K562 (cell line): Measurements from ENCODE around the gene PRELID3B. TPM values are rescaled to one million over a fixed set of nuclear protein-coding genes. Genes with fewer than 3 reads are reported as not detected.
A peak's percentile ranks its signal among the peaks of the same experiment; 100 is the strongest.

Experiments
- AFF4 ChIP-seq: sonication (generic); formaldehyde crosslinking; IDR thresholded peaks from 2 replicates; pipeline ENCODE4 v1.8.0; 2023; ENCODE audit warnings: mild to moderate bottlenecking, missing genetic modification reagents
- BRD4 ChIP-seq: fragments of 200-600 bp; sonication (generic); IDR thresholded peaks from 2 replicates; pipeline ENCODE4 v1.6.1; 2017; ENCODE audit warnings: inconsistent platforms
- CEBPB ChIP-seq: fragments of 450-650 bp; IDR thresholded peaks from 2 replicates; pipeline ENCODE4 v1.6.1; 2016; ENCODE audit warnings: missing genetic modification characterization, missing compliant biosample characterization
- CHD2 ChIP-seq: IDR thresholded peaks from 2 replicates; pipeline ENCODE4 v1.6.1; 2011; ENCODE audit warnings: low read depth, low read length
- CUX1 ChIP-seq: fragments of 200-800 bp; sonication (Bioruptor generic); IDR thresholded peaks from 2 replicates; pipeline ENCODE4 v1.6.1; 2016; ENCODE audit warnings: missing genetic modification characterization, missing compliant biosample characterization
- ELF1 ChIP-seq: fragments of 200-800 bp; sonication (Bioruptor generic); IDR thresholded peaks from 2 replicates; pipeline ENCODE4 v1.6.1; 2016; ENCODE audit warnings: missing genetic modification characterization, missing compliant biosample characterization
- HSF4 ChIP-seq: fragments of 250-450 bp; sonication (Bioruptor Pico); IDR thresholded peaks from 2 replicates; pipeline ENCODE4 v2.1.2; 2022; ENCODE audit warnings: mild to moderate bottlenecking, moderate library complexity, borderline replicate concordance
- MAX ChIP-seq: sonication (generic); formaldehyde crosslinking; IDR thresholded peaks from 2 replicates; pipeline ENCODE4 v1.9.0; 2022; ENCODE audit warnings: mild to moderate bottlenecking, missing genetic modification reagents
- NONO ChIP-seq, 2 experiments: fragments of 200-400 bp in 1 of 2; fragments of 450-650 bp in 1 of 2; formaldehyde crosslinking in 1 of 2; IDR thresholded peaks; 2 replicates each; pipeline ENCODE4 v1.6.1; 2017; ENCODE audit warnings: low read depth in 2 of 2, mild to moderate bottlenecking in 2 of 2, moderate library complexity in 2 of 2, low read length in 1 of 2
- PTTG1 ChIP-seq: fragments of 450-650 bp; IDR thresholded peaks from 2 replicates; pipeline ENCODE4 v1.6.1; 2016; ENCODE audit warnings: low read depth, mild to moderate bottlenecking, missing genetic modification characterization, missing compliant biosample characterization
- PYGO2 ChIP-seq: fragments of 450-650 bp; IDR thresholded peaks from 2 replicates; pipeline ENCODE4 v1.6.1; 2016; ENCODE audit warnings: mild to moderate bottlenecking, missing genetic modification characterization, moderate library complexity, missing compliant biosample characterization
- TFE3 ChIP-seq: fragments of 450-650 bp; formaldehyde crosslinking; IDR thresholded peaks from 2 replicates; pipeline ENCODE4 v1.4.0; 2020; ENCODE audit warnings: mild to moderate bottlenecking, mixed read lengths
- ZNF239 ChIP-seq: fragments of 250-450 bp; sonication (Bioruptor Pico); IDR thresholded peaks from 2 replicates; pipeline ENCODE4 v1.4.0; 2020; ENCODE audit warnings: mild to moderate bottlenecking
- ZNF449 ChIP-seq: fragments of 250-450 bp; sonication (Bioruptor Pico); IDR thresholded peaks from 2 replicates; pipeline ENCODE4 v1.8.0; 2022; ENCODE audit warnings: moderate library complexity, mild to moderate bottlenecking, inconsistent platforms
- polyA plus RNA-seq, 8 experiments: library from polyadenylated mRNA; depleted of rRNA in 4 of 8; stranded (reverse) in 5 of 8; unstranded in 3 of 8; fragments of >200 nt; fragmentation: Nextera tagmentation in 2 of 8; fragmentation: Illumina TruSeq in 1 of 8; extraction: Ambion mirVana in 2 of 8; extraction: Trizol in 1 of 8; gene quantifications; 2 replicates each; pipeline versions ENCODE4 v1.2.1 to v1.2.3, GENCODE V29; 2011 to 2014; ENCODE audit warnings: inconsistent platforms in 1 of 8, missing spikeins in 1 of 8
- total RNA-seq, 7 experiments: library from RNA; depleted of rRNA in 6 of 7; stranded (reverse); fragments of >200 nt in 6 of 7; fragmentation: Illumina TruSeq in 2 of 7; extraction: Trizol in 2 of 7; gene quantifications; 2 replicates each; pipeline versions ENCODE4 v1.2.1 to v1.2.3, GENCODE V29; 2011 to 2021; ENCODE audit warnings: low replicate concordance in 1 of 7

Gene PRELID3B
- total and polyA plus RNA-seq, 9 of the 15 experiments (the other 6 are each of a cell fraction or from before 2014, with no cell fraction given): 77.0 to 186 (median 101) TPM

GRCh38 chr20:59032023-59032712 is 10.4 kb downstream of the PRELID3B start, which contains the start of gene ATP5F1E (continued):
- TF ChIP-seq CUX1 (CRISPR knock-in tag): peak; percentile 97
- TF ChIP-seq PYGO2 (tag): peak; percentile 53; the same call in 1 of the 2 replicates
- 0 out of 2 replicates have a peak, but pooled peaks have one; percentile 54 for TF ChIP-seq ELF1
- peak; percentile 90 for TF ChIP-seq ZNF239 (CRISPR knock-in tag)
- TF ChIP-seq MAX (CRISPR knock-in tag): peak; percentile 59
- peak; percentile 88; the same call in 1 of the 2 replicates for TF ChIP-seq AFF4 (CRISPR knock-in tag)
- TF ChIP-seq PTTG1 (tag): peak; percentile 54; the same call in 1 of the 2 replicates
- TF ChIP-seq BRD4: 0 out of 2 replicates have a peak, but pooled peaks have one; percentile 53
- peak; percentile 94 for TF ChIP-seq ZNF449 (CRISPR knock-in tag)
- 0 out of 4 replicates have a peak, but pooled peaks of 1 of the 2 experiments have one; percentile 30 for TF ChIP-seq NONO (IDR thresholded peaks at IDR 0.05; ENCODE audit: low read depth in 2 of 2, low read length in 1 of 2)
- peak; percentile 28; the same call in 1 of the 2 replicates for TF ChIP-seq TFE3
- TF ChIP-seq CEBPB (tag): no peak
- peak; percentile 95 for TF ChIP-seq HSF4
- TF ChIP-seq CHD2: peak; percentile 43; the same call in 1 of the 2 replicates
